GM12873 (cell line): Measurements from ENCODE around the gene KDM7A.

Source experiments
- CTCF ChIP-seq: IDR thresholded peaks from 2 replicates; pipeline ENCODE4 v1.5.1; 2012; ENCODE audit warnings: low read depth, mild to moderate bottlenecking, moderate library complexity, low read length, control low read depth; ENCODE audit not compliant: insufficient read depth; ENCODE audit errors: missing control alignments

The KDM7A gene

GRCh38 chr7:140197938-140198337 is 21.2 kb upstream of the KDM7A start:
- no peak for TF ChIP-seq CTCF

- no peak for TF ChIP-seq CTCF
Measured at GRCh38 chr7:140197218-140197890, 20.6 kb upstream of the KDM7A start.

GRCh38 chr7:140196361-140197217 is 19.8 kb upstream of the KDM7A start:
- no peak for TF ChIP-seq CTCF

- TF ChIP-seq CTCF: no peak
Measured at GRCh38 chr7:140195859-140196258, 19.1 kb upstream of the KDM7A start.

GRCh38 chr7:140192620-140193019 is 15.8 kb upstream of the KDM7A start:
- no peak for TF ChIP-seq CTCF

- TF ChIP-seq CTCF: no peak
Measured at GRCh38 chr7:140192176-140192575, 15.4 kb upstream of the KDM7A start.

GRCh38 chr7:140190588-140190987 is 13.8 kb upstream of the KDM7A start:
- no peak for TF ChIP-seq CTCF
